Amniotic epithelial cell (primary cell): ENCODE data around the gene TCEAL1.
"Not testable (repeated sequence)": the region's sequence is repeated elsewhere in the genome, so short reads cannot be mapped to it uniquely, and the experiment has no call there.

Experiments used
- DNase-seq: peaks from one replicate; pipeline ENCODE4 v3.0.0-alpha.2; 2010; ENCODE audit warnings: low read depth

Gene TCEAL1

DNA sequence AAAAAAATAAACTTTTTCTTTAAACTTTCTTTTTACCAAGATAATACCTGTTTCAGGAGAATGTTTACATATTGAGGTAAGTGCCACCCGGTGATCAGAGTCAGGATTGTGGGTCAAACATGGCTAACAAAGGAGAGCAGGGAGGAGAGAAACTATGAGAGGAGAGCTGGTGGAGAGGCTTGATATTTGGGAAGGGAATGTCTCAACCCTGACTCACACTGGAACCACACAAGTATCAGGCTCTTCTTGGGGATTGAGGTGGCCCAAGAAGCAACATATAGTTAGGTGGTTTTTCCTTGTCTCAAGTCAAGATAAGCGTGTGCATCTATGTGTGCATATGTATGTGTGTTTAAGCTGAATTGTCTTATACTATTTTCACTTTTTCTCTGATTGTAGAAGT, 6.7 kb downstream of the TCEAL1 start:
- no peak for DNase-seq

DNA sequence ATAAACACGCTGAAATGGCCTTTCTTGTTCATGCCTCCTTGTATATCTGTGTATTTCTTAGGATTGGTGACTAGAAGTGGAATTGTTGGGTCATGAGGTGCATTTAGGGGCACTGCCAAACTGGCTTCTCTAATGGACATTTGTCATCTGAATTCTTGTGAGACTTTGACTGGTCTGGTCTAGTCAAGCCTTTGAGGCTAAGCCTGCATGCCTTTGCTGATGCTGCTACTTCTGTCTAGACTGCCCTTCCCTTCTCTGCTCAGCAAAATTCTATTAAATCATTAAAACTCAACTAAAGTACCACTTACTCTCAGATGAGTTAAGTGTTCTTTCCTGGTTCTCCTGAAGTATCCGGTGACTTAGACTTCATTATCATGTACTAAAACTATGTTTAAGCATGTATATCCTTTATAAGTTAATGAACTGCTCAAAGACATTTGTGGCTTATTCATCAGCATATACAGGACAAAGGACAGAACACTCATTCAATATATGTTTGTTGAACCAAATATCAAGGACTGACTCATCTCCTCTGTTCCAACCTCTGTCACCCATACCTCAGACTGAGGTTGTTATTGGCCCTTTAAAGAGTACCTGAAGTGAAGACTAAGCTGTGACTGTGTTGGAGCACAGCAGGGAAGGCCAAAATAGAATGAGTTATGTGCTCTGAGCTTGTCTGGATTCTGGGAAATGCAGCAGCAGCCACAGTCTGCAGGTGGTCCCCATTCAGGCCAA, 9.0 kb downstream of the TCEAL1 start:
- no peak for DNase-seq

DNA sequence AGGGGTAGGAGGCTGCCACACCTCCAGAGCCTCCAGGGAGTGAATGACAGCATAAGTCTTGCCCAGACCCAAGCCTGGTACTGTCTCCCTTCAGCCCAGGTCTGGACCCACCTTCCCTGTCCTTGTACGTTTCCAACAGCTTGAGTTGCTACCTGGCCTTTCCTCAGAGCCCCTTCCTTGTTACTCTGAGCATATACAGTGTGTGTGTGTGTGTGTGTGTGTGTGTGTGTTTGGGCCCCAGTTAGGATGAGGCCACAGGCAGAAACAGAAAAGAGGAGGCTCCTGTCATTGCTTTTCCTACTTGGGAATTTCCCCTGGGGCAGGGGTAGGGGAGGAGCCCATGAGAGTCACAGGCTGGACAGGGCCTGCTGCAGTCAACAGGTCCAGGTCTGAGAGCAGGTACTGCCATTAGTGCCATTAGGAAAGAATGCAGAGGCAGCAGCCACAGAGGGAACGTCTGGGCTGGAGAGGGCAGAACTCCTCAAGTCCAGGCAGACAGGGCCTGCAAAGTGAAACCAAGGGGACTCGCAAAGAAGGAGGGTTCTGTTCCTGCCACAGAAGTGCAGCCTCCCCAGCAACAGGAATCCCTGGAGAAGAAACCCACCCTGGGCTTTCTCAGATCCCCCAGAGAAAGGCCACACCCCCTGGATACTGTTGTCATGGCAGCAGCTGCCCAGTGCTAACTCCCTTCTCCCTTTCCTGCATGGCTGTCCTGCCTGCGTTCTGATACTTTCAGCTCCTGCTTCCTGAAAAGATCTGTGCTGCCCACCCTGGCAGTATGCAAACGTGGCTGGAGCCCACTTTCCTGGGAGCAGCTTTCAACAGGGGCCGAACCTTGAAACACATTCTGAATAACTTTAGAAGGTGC, 9.9 kb downstream of the TCEAL1 start:
- DNase-seq: not testable (repeated sequence)

DNA sequence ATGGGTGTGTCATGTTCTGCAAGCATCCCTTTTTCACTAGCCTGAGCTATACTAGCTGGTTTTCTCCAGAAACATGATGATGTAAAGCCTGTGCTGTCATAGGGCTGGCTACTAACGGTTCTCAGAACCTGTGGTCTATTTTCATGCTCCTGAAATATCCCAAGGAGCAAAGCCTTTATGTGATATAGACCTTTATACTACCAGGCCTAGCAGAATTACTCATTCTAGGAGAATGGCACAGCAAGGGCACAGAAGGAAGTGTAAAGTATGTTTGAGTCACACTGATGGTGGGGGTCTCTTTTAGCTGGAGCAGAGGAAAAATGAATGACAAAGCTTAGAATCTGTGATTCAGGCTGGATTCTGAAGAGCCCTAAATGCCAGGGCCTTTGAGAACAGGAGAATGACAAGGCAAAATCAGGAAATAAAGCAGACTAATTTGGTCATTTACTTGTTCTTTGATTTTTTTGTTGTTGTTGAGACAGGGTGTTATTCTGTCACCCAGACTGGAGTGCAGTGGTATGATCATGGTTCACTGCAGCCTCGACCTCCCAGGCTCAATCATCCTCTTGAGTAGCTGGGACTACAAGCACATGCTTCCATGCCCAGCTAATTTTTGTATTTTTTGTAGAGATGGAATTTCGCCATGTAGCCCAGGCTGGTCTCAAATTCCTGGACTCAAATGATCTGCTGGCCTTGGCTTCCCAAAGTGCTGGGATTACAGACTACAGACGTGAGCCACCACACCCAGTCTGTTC, 11.8 kb downstream of the TCEAL1 start:
- peak; percentile 70 for DNase-seq

DNA sequence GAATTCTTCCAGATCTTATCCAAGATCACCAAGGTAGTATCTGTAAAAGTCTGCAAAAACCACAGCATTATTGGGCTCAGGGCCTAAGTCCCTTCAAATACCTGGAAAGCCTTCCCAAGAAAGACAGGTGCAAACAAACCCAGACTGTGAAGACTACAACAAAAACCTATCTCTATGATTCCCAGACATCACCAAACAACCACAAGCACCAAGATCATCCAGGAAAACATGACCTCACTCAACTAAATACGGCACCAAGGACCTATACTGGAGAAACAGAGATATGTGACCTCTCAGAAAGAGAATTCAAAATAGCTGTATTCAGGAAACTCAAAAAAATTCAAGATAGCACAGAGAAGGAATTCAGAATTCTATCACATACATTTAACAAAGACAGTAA, 15.3 kb downstream of the TCEAL1 start:
- no peak for DNase-seq

DNA sequence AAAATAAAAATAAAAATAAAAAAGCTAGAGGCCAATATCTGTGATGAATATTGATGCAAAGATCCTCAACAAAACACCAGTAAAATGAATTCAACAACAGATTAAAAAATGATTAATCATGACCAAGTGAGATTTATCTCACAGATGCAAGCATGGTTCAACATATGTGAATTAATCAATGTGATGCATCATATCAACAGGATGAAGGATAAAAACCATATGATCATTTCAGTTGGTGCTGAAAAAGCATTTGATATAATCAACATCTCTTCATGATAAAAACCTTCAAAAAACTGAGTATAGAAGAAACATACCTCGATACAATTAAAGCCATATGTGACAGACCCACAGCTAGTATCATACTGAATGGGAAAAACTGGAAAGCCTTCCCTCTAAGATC, 18.9 kb downstream of the TCEAL1 start:
- DNase-seq: no peak

DNA sequence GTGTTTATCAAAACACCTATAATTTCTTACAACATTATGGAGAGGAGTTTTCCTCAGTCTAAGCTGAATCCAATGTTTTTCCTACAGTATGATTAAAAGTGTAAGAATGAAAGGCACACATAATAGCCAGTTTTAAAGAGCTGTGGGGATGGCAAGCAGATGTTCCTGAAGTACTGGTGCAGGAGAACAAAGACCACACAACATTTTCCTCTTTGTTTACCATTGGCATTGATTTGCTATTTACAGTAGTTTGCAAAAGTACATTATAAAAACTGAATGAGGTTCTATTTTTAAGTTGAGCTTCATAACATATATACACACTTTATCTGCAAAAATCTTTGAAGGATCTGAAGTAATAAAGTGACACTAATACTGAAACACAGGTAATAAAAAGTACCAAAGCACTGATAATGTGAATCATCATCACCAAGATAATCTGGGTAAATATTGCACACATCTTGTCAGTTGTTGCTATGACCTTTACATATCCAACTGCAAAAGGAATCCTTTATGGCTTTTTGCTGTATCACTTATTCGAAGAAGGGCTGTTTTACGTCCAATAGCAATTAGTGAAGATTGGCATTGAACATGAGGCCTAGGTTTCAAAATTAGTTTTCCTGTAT, 22.5 kb downstream of the TCEAL1 start:
- no peak for DNase-seq

DNA sequence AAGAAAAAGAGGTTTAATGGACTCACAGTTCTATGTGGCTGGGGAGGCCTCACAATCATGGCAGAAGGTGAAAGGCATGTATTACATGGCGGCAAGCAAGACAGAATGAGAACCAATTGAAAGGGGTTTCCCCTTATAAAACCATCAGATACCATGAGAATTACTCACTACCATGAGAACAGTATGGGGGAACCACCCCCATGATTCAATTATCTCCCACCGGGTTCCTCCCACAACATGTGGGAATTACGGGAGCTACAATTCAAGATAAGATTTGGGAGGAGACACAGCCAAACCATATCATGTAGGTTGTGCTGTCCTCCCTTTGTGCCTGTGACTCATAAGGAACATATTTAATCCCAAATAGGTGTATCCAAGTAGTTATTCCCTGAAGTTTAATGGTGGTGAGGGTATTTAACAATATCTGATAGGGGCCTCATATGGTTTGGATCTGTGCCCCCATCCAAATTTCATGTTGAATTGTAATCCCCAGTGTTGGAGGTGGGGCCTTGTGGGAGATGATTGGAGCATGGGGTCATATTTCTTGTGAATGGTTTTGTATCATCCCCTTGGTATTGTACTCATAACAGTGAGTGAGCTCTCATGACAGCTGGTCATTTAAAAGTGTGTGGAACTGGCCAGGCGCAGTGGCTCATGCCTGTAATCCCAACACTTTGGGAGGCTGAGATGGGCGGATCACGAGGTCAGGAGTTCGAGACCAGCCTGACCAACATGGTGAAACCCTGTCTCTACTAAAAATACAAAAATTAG, 26.6 kb downstream of the TCEAL1 start:
- peak; percentile 69 for DNase-seq

DNA sequence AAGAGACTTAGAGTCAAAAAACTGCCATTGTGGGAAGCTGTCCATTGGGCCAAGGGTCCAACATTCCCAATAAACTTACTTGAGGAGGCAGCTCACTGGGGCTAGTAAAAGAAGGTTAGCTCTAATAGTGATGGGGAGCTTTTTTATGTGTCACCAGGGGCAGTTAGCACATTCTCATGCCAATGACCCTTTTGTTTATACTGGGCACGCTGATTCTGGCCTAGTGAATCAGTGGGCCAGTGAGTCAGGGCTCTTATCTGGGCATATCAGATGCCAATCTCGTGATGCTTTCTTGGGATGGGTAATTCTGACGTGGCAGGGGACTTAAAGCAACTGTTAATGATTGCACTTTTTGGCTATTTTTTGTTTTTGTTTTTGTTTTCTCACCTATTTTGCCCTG, 27.8 kb downstream of the TCEAL1 start:
- DNase-seq: peak; percentile 83

DNA sequence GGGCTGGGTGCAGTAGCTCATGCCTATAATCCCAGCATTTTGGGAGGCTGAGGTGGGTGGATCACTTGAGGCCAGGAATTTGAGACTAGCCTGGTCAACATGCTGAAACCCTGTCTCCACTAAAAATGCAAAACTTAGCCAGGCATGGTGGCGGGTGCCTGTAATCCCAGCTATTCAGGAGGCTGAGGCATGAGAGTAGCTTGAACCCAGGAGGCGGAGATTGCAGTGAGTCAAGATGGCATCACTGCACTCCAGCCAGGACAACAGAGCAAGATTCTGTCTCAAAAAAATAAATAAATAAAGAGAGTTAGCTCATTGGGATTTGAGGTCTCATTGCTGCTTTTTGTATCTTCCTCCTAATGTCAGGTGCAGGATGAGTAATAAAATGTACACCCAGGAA, 28.3 kb downstream of the TCEAL1 start:
- DNase-seq: not testable (repeated sequence)

DNA sequence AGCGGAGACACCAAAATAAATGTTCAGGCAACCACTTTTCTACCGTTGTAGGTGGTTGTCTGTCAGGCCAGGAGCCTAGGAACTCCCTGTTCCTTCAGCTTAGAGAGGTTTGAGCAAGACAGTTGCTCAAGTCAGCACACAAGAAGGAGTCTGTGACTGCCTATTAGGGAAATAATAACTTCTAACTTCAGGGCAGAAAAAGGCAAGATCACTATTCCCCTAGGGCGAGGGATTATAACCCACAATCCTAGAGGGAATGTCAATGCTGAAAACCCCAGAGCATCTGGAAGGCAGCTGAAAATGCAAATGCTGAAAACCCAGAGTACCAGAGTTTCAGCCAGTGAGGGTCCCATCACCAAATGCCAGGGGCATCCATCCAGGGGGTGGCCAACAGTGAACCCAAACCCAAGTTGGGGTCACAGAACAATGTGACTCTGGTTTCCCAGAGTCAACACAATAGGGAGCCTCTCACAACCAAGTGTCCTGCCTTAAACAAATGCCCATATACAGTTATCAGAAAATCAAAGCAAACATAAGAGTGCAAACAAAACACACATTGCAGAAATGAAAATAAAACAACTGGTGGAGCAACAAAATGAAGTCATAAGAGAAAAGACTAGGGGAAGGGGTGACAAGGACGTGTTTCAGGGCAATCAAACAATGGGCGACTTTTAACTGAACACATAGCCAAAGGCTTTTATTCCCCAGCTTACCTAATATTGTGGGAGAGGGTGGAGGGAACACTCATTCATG, 30.1 kb downstream of the TCEAL1 start:
- no peak for DNase-seq

DNA sequence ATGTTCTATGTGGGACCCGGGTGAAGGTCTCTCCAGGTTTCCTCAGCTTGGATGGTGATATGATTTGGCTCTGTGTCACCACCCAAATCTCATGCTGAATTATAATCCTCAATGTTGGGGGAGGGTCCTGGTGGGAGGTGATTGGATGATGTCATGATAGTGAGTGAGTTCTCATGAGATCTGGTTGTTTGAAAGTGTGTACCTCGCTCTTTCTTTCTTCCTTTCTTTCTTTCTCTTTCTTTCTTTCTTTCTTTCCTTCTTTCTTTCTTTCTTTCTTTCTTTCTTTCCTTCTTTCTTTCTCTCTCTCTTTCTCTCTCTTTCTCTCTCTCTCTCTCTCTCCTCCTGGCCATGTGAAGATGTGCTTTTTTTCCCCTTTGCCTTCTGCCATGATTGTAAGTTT, 30.7 kb downstream of the TCEAL1 start:
- not testable (repeated sequence) for DNase-seq

DNA sequence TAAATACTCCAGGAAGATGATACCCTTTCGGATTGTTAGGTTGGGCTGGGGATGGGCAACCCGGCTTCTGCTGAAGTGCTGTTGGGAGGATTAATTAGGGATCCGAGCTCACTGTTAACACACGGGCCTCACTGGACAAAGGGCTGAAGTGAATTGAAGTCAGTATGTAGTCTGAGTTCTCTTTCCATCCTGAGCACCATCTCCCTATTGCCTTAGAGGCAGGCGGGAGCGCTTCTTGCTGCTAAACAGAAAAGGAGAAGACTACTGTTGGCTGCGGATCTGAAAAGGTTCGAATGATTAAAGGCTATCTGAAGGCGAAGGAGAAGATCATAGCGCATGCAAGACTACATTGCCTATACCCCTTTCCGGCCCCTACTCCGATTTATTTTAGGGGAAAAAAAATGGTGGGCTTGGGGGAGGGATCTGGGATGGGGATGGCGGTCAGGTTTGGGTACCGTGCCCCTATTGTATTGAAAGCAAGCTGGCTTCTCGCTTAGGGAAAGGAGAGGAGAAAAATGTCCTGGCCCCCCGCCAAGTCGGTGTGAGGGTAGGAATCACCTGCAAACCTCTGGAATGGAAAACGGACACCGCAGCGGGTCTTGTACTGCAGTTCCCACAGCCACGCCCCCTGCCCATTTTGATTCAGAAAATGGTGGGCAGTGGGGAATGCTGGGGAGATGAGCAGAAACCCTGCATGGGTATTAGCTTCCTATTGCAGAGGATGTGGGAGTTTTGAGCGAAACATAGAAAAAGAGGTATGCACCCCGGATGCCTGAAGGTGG, 35.4 kb downstream of the TCEAL1 start:
- DNase-seq: no peak

DNA sequence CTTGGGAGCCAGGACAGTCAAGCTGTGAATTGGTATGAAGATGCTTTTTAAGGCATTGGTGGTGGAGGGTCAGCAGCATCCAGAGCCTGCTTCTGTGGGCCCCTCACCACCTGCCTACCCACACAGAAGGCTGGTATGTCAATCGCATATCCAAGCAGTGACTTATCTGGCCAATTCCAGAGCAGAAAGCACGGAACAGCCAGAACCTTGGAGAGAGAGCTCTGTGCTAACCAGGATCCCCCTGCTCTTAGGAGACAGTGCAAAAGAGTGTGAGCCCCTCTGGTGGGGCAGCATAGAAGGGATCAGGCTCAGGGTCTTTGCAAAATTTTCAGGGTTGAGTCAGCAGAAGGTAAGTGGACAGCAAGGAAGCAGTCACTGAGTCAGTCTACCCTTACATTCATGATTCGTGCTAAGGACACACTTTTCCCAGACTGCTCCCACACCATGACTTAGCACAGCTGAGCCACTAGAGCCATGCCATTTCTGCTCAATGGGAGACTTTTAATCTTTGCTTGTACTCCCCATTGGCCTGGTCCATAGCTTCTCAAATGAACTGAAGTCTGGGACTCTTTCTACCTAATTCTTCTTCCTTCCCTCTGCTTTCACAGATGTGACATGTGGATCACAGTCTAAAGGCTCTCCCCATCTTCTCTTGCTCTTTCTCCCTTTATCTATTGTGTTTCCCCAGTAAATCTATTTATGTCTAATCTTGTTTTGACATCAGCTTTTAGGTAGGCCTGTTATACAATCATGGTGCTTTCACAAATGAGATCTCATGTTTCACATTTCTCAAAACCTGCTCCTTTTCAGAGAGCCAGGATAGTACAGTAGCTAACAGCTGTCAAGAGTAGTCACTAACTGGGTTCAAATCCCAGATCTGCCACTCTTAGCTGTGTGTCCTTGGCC, 37.7 kb downstream of the TCEAL1 start:
- DNase-seq: no peak

DNA sequence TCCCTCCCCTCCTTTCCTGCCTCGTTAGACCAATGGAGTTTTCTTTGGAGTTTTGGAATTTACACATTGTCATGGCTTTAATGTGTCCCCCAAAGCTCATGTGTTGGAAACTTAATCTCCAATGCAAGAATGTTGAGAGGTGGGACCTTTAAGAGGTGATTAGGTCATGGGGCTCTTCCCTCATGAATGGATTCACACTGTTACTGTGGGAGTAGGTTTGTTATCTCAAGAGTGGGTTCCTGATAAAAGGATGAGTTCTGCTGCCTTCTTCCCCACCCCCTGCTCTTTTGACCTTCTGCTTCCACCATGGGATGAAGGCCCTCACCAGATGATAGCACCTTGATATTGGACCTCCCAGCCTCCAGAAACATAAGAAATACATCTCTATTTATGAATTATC, 41.0 kb downstream of the TCEAL1 start:
- DNase-seq: no peak

DNA sequence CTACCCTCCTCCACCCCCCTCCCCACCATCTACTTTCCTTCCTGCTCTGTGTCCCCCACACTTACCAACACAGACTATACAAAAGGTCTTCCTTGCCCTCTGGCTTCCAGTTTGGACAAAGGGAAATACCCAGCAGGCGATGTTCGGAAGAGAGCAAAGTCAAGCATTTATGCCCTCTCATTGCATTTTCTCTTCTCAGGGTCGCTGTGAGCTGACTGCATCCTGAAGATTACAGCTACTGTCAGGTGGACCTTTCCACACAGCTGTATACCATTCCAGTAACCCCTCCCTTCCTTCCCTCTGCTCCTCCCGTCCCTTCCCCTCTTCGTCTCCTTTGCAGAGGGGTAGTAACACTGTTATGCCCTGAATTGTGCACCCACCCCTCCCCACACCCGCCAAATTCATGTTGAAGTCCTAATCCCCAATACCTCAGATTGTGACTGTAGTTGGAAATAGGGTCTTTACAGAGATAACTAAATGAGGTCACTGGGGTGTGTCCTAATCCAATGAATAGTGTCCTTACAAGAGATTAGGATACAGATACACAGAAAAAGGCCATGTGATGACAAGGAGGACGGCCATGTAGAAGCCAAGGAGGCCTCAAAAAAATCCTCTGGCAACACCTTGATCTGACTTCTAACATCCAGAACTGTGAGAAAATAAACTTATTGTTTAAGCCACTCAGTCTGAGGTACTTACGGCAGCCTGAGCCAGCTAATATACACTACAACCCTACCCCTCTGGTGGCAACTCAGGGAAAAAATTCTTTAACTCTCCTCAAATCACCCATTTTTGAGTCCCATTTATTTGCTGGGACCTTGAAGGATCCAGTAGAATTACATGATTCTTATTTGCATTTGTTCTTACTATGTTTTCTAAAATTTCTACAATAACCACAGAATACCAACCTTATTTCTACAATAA, 46.0 kb downstream of the TCEAL1 start:
- DNase-seq: peak; percentile 34

DNA sequence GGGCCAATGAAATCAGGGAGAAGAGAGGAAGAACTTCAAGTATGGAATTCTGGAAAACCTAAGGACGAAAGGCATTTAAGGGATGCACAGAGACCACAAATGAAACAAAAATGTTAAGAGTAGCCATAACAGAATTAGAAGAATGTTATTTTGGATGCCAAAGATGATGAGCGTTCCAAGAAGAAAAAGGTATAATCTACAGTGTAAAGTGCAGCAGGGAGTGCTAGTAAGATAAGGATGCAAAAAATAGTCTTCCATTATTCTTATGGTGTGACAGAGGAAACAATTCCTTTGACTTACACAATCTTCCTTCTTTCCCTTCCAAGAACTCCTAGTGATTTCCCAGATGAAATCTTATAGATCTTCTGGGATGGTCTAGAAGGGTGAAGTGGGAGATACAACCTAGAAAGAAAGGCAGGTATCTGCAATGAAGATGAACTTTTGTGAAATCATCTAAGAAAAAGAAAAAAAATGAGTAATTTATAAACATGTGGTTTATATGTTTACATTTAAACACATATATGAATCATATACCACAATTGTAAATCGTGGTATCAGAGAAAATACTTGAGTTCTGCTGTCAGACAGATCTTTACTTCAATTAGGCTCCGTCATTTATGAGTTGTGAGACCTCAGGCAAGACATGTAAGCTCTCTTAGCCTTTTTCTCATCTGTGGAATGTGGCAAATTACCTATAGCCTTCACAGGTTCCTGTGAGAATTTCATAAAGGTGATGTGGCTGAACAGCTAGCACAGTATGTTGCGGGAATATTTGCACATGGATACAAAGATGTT, 49.6 kb downstream of the TCEAL1 start:
- peak; percentile 59 for DNase-seq
